ENCODE measurements around the gene MBLAC1.

Gene MBLAC1

DNA sequence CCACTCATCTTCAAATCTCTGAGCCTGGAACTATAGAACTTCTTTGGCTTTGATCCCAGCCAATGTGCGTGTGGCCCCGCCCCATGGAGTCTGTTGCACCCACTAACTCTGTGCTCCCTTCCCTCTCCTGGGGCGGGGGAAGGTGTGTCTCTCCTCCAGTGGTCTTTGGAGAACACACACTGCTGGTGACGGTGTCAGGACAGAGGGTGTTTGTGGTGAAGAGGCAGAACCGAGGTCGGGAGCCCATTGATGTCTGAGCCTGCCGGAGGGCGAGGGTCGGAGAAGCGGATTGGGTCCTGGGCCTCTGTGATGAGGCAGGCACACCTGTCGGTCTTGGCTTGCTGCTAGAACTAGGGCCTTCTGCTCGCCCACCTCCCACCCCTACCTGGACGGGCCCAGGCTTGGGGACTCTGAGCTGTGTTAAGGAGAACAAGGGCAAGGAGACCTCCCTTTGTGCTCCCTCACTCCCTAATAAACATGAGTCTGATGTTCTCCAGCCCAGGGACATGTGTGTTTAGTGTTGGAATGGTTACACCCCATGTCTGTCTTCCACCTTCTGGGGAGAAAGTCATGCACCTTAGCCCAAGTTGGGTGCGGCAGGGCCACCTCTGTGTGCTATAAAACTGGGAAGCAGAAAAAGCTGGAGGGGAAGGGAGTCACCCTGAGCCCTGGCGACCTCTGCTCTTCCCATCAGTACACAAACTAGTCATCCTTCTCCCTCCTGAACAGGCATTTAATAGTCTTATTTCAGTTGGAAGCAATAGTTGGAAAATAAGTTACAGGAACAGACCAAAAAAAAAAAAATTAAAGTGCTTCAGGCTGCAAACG is 27.2 kb downstream of the MBLAC1 start:
- ATAC-seq = no peak
- TF ChIP-seq, protein P1, sequence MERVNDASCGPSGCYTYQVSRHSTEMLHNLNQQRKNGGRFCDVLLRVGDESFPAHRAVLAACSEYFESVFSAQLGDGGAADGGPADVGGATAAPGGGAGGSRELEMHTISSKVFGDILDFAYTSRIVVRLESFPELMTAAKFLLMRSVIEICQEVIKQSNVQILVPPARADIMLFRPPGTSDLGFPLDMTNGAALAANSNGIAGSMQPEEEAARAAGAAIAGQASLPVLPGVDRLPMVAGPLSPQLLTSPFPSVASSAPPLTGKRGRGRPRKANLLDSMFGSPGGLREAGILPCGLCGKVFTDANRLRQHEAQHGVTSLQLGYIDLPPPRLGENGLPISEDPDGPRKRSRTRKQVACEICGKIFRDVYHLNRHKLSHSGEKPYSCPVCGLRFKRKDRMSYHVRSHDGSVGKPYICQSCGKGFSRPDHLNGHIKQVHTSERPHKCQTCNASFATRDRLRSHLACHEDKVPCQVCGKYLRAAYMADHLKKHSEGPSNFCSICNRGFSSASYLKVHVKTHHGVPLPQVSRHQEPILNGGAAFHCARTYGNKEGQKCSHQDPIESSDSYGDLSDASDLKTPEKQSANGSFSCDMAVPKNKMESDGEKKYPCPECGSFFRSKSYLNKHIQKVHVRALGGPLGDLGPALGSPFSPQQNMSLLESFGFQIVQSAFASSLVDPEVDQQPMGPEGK (CRISPR knock-in tag; IDR thresholded peaks at IDR 0.05; ENCODE audit: borderline replicate concordance) = no peak
- TF ChIP-seq ESRRG (CRISPR knock-in tag; IDR thresholded peaks at IDR 0.05) (no peak), ARNTL (CRISPR knock-in tag; IDR thresholded peaks at IDR 0.05; ENCODE audit: borderline replicate concordance, low read depth) (no peak), SNAI2 (CRISPR knock-in tag; IDR thresholded peaks at IDR 0.05) (no peak), ZNF70 (CRISPR knock-in tag; IDR thresholded peaks at IDR 0.05) (no peak), ZNF565 (CRISPR knock-in tag; conservative IDR thresholded peaks at IDR 0.05; ENCODE audit: low read depth) (no peak), TOX (CRISPR knock-in tag; IDR thresholded peaks at IDR 0.05; ENCODE audit: borderline replicate concordance) (no peak), TCF4 (CRISPR knock-in tag; IDR thresholded peaks at IDR 0.05; ENCODE audit: borderline replicate concordance) (no peak), OSR1 (CRISPR knock-in tag; IDR thresholded peaks at IDR 0.05) (no peak), GLIS3 (CRISPR knock-in tag; IDR thresholded peaks at IDR 0.05) (no peak), ZFP3 (CRISPR knock-in tag; IDR thresholded peaks at IDR 0.05) (no peak), ISL1 (CRISPR knock-in tag; IDR thresholded peaks at IDR 0.05) (no peak), ZC3H10 (CRISPR knock-in tag; IDR thresholded peaks at IDR 0.05) (no peak), RARB (CRISPR knock-in tag; IDR thresholded peaks at IDR 0.05) (no peak), ZFP30 (CRISPR knock-in tag; IDR thresholded peaks at IDR 0.05) (no peak)
- TF ChIP-seq, protein P2, sequence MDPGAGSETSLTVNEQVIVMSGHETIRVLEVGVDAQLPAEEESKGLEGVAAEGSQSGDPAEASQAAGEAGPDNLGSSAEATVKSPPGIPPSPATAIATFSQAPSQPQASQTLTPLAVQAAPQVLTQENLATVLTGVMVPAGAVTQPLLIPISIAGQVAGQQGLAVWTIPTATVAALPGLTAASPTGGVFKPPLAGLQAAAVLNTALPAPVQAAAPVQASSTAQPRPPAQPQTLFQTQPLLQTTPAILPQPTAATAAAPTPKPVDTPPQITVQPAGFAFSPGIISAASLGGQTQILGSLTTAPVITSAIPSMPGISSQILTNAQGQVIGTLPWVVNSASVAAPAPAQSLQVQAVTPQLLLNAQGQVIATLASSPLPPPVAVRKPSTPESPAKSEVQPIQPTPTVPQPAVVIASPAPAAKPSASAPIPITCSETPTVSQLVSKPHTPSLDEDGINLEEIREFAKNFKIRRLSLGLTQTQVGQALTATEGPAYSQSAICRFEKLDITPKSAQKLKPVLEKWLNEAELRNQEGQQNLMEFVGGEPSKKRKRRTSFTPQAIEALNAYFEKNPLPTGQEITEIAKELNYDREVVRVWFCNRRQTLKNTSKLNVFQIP (CRISPR knock-in tag; IDR thresholded peaks at IDR 0.05; ENCODE audit: borderline replicate concordance, low read depth) = no peak
- TF ChIP-seq, protein P3, sequence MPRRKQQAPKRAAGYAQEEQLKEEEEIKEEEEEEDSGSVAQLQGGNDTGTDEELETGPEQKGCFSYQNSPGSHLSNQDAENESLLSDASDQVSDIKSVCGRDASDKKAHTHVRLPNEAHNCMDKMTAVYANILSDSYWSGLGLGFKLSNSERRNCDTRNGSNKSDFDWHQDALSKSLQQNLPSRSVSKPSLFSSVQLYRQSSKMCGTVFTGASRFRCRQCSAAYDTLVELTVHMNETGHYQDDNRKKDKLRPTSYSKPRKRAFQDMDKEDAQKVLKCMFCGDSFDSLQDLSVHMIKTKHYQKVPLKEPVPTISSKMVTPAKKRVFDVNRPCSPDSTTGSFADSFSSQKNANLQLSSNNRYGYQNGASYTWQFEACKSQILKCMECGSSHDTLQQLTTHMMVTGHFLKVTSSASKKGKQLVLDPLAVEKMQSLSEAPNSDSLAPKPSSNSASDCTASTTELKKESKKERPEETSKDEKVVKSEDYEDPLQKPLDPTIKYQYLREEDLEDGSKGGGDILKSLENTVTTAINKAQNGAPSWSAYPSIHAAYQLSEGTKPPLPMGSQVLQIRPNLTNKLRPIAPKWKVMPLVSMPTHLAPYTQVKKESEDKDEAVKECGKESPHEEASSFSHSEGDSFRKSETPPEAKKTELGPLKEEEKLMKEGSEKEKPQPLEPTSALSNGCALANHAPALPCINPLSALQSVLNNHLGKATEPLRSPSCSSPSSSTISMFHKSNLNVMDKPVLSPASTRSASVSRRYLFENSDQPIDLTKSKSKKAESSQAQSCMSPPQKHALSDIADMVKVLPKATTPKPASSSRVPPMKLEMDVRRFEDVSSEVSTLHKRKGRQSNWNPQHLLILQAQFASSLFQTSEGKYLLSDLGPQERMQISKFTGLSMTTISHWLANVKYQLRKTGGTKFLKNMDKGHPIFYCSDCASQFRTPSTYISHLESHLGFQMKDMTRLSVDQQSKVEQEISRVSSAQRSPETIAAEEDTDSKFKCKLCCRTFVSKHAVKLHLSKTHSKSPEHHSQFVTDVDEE (CRISPR knock-in tag; IDR thresholded peaks at IDR 0.05) = no peak
- TF ChIP-seq, protein P4, sequence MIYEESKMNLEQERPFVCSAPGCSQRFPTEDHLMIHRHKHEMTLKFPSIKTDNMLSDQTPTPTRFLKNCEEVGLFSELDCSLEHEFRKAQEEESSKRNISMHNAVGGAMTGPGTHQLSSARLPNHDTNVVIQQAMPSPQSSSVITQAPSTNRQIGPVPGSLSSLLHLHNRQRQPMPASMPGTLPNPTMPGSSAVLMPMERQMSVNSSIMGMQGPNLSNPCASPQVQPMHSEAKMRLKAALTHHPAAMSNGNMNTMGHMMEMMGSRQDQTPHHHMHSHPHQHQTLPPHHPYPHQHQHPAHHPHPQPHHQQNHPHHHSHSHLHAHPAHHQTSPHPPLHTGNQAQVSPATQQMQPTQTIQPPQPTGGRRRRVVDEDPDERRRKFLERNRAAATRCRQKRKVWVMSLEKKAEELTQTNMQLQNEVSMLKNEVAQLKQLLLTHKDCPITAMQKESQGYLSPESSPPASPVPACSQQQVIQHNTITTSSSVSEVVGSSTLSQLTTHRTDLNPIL (CRISPR knock-in tag; IDR thresholded peaks at IDR 0.05; ENCODE audit: low read depth) = no peak

DNA sequence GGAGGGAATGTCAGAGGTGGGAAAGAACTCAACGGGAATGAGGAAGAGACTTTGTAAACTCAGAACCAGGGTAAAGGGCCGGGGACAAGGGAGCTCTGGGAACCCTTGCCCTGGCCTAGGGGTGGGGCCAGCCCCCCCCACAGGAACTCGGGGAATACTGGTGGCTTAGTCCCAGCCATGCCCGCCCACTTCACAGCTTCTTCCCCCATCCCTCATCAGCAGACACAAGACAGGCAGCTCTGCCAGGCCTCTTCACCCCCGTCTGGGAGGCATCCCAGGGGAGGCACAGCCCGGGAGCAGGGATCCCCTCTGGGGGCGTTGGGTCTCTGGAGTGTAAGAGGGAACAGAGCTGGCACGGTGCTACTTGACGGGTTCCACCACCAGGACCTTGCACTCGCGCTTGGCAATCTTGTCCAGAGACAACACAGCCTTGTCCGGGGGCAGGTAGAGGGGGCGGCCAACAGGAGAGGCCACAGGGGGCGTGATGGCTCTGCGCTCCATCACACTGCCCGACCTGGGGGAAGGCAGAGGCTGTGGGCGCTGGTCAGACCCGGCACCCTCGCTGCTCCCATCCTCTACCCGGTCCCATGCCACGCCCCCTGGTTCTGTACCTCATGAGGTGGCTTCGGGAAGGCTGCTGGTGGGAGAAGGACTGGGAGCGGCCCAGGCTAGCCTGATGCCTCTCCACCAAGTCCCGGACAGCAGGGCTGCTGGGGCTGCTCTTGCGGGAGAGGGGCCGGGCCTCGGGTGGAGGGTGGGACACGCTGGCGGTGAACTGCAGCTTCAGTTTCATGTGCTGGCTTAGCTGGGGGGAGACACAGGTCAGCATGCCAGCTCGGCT is 28.1 kb downstream of the MBLAC1 start:
- TF ChIP-seq GLIS3 (CRISPR knock-in tag; IDR thresholded peaks at IDR 0.05) (no peak), ARNTL (CRISPR knock-in tag; IDR thresholded peaks at IDR 0.05; ENCODE audit: borderline replicate concordance, low read depth) (no peak), TCF4 (CRISPR knock-in tag; IDR thresholded peaks at IDR 0.05; ENCODE audit: borderline replicate concordance) (no peak), BACH2 (CRISPR knock-in tag; IDR thresholded peaks at IDR 0.05; ENCODE audit: borderline replicate concordance) (no peak), RARB (CRISPR knock-in tag; IDR thresholded peaks at IDR 0.05) (no peak), TOX (CRISPR knock-in tag; IDR thresholded peaks at IDR 0.05; ENCODE audit: borderline replicate concordance) (no peak)
- TF ChIP-seq, protein P1 (CRISPR knock-in tag; IDR thresholded peaks at IDR 0.05; ENCODE audit: borderline replicate concordance) = no peak
- no peak for ATAC-seq

All from SK-N-SH treated with all-trans-retinoic acid at 6 μM for 48 hours (cell line).